RWPE2 (cell line): Measurements from ENCODE around the gene FMN2.

Experiments
- ATAC-seq: fragments of 200-7000 bp; cut with Tn5 transposase; 3 replicates; pipeline ENCODE4 v1.9.1; 2021; ENCODE audit warnings: low read depth
- DNase-seq: peaks from one replicate; pipeline ENCODE4 v3.0.0-alpha.2; 2020; ENCODE audit warnings: low spot score
- H3K27ac ChIP-seq: fragments of 450-650 bp; 2 replicates; pipeline ENCODE4 v1.5.1; 2017; ENCODE audit warnings: mild to moderate bottlenecking; ENCODE audit not compliant: poor library complexity, severe bottlenecking
- H3K27me3 ChIP-seq: fragments of 250-450 bp; sonication (Bioruptor Pico); 2 replicates; pipeline ENCODE4 v1.5.1; 2021; ENCODE audit warnings: mild to moderate bottlenecking, moderate library complexity; ENCODE audit not compliant: insufficient read depth, poor library complexity, severe bottlenecking
- H3K36me3 ChIP-seq: fragments of 250-450 bp; sonication (Bioruptor Pico); 2 replicates; pipeline ENCODE4 v1.5.1; 2020; ENCODE audit warnings: low read depth, mild to moderate bottlenecking, moderate library complexity
- H3K4me1 ChIP-seq: fragments of 250-450 bp; sonication (Bioruptor Pico); 2 replicates; pipeline ENCODE4 v1.5.1; 2021; ENCODE audit warnings: mild to moderate bottlenecking, moderate library complexity; ENCODE audit not compliant: insufficient read depth, poor library complexity, severe bottlenecking
- H3K4me3 ChIP-seq: fragments of 250-450 bp; sonication (Bioruptor Pico); 2 replicates; pipeline ENCODE4 v1.5.1; 2021; ENCODE audit warnings: mild to moderate bottlenecking, moderate library complexity; ENCODE audit not compliant: severe bottlenecking
- H3K9me3 ChIP-seq: fragments of 250-450 bp; sonication (Bioruptor Pico); 2 replicates; pipeline ENCODE4 v1.5.1; 2021; ENCODE audit warnings: mild to moderate bottlenecking, moderate library complexity; ENCODE audit not compliant: severe bottlenecking
- TF ChIP-seq, protein P1 (sequence below): fragments of 450-650 bp; IDR thresholded peaks from one replicate; pipeline ENCODE4 v1.5.1; 2017; ENCODE audit warnings: mild to moderate bottlenecking, moderate library complexity; ENCODE audit not compliant: poor library complexity, severe bottlenecking

Gene FMN2

DNA sequence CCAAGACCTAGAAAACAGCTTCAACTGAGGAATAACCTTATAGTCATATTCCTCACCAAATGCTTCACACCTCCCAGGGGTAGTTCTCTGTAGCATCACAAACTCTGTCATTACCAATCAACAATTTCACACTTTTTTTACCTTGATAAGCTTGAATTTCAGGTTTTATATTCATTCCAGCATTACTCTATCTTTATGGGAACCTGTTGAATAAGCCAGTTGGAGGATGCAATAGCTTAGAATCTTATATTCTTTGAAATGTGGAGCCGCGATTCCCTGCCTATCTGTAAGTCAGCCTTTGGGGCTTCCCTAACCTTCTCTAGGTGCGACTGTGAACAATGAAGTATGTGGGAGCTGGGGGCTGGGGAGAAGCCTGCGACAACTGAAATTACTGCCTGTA lies 374.8 kb downstream of the FMN2 start:
- no peak overlapping the region for H3K4me3 ChIP-seq
- TF ChIP-seq, protein P1, sequence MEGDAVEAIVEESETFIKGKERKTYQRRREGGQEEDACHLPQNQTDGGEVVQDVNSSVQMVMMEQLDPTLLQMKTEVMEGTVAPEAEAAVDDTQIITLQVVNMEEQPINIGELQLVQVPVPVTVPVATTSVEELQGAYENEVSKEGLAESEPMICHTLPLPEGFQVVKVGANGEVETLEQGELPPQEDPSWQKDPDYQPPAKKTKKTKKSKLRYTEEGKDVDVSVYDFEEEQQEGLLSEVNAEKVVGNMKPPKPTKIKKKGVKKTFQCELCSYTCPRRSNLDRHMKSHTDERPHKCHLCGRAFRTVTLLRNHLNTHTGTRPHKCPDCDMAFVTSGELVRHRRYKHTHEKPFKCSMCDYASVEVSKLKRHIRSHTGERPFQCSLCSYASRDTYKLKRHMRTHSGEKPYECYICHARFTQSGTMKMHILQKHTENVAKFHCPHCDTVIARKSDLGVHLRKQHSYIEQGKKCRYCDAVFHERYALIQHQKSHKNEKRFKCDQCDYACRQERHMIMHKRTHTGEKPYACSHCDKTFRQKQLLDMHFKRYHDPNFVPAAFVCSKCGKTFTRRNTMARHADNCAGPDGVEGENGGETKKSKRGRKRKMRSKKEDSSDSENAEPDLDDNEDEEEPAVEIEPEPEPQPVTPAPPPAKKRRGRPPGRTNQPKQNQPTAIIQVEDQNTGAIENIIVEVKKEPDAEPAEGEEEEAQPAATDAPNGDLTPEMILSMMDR = no peak
- H3K27me3 ChIP-seq = no peaks in the 10 kb centered on the region
- ATAC-seq (no peak), DNase-seq (no peak)
- no peaks in the 10 kb centered on the region for H3K36me3 ChIP-seq
- no peaks in the 10 kb centered on the region for H3K9me3 ChIP-seq
- no peaks in the 10 kb centered on the region for H3K4me1 ChIP-seq
- H3K27ac ChIP-seq = no peak overlapping the region

GRCh38 chr1:240467895-240468294 lies 376.2 kb downstream of the FMN2 start:
- DNase-seq (no peak), ATAC-seq (no peak)
- H3K9me3 ChIP-seq = no peaks in the 10 kb centered on the region
- TF ChIP-seq, protein P1 = no peak
- no peak overlapping the region for H3K27ac ChIP-seq
- H3K4me3 ChIP-seq = no peak overlapping the region
- no peaks in the 10 kb centered on the region for H3K36me3 ChIP-seq
- no peaks in the 10 kb centered on the region for H3K27me3 ChIP-seq
- H3K4me1 ChIP-seq = no peaks in the 10 kb centered on the region

GRCh38 chr1:240468656-240469055 lies 377.0 kb downstream of the FMN2 start:
- TF ChIP-seq, protein P1 = no peak
- Histone ChIP-seq H3K27ac (no peak overlapping the region), H3K4me3 (no peak overlapping the region), H3K9me3 (no peaks in the 10 kb centered on the region), H3K27me3 (no peaks in the 10 kb centered on the region), H3K4me1 (no peaks in the 10 kb centered on the region), H3K36me3 (no peaks in the 10 kb centered on the region)
- ATAC-seq = no peak
- no peak for DNase-seq

DNA sequence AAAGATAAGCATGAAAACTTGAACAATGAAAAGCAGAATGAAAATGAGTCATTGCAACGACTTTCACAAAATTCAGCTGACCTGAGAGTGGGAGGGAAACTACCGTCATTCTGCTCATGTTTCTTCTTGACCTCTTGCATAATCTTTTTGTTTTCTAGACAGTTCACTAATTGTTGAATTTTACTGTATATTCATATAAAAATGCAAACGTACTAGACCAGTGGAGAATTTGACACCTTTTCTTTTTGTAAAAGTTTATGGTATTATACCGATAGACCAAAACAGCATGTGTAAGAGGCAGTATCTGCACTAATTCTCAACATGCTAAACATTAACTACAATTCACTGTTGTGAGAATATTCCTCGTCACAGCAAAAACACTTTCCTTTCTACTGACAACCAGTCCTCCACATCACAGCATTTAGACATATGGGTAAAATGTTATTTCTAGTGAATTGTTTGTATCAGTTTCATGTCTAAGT lies 382.5 kb downstream of the FMN2 start:
- ATAC-seq = no peak
- no peak overlapping the region for H3K27ac ChIP-seq
- TF ChIP-seq, protein P1 = no peak
- no peak overlapping the region for H3K4me3 ChIP-seq
- H3K4me1 ChIP-seq = no peaks in the 10 kb centered on the region
- no peaks in the 10 kb centered on the region for H3K36me3 ChIP-seq
- no peaks in the 10 kb centered on the region for H3K9me3 ChIP-seq
- DNase-seq = no peak
- no peaks in the 10 kb centered on the region for H3K27me3 ChIP-seq

DNA sequence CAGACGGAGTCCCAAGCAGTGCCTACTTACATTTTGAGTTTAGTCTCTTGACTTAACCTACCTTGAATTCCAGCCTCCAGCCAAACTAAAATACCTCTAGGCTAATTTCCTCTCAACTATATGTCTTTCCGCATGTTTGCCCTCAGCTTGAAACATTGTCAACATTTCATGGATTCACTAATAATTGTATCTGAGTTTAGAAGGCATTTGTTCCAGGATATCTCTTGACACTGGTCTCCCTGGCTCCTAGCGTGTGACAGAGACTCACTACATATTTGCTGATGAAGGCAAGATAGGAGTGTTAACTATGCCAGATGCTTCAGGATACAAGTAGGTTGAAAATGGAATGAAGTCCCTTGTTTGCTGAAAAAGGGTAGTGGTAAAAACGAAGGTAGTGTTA lies 384.1 kb downstream of the FMN2 start:
- ATAC-seq (no peak), DNase-seq (no peak)
- Histone ChIP-seq H3K36me3 (no peaks in the 10 kb centered on the region), H3K27ac (no peak overlapping the region), H3K4me3 (no peak overlapping the region), H3K27me3 (no peaks in the 10 kb centered on the region), H3K9me3 (no peaks in the 10 kb centered on the region), H3K4me1 (no peaks in the 10 kb centered on the region)
- TF ChIP-seq, protein P1 = no peak
